GM21381 (cell line): ENCODE data around the gene CACNA1A.
"Not testable (repeated sequence)": the region's sequence is repeated elsewhere in the genome, so short reads cannot be mapped to it uniquely, and the experiment has no call there.

ENCODE experiments used
- ATAC-seq: cut with Tn5 transposase; IDR thresholded peaks from one replicate; pipeline ENCODE4 v1.9.1; 2021; ENCODE audit warnings: mild to moderate bottlenecking, moderate library complexity; ENCODE audit not compliant: unreplicated experiment

The CACNA1A gene

DNA sequence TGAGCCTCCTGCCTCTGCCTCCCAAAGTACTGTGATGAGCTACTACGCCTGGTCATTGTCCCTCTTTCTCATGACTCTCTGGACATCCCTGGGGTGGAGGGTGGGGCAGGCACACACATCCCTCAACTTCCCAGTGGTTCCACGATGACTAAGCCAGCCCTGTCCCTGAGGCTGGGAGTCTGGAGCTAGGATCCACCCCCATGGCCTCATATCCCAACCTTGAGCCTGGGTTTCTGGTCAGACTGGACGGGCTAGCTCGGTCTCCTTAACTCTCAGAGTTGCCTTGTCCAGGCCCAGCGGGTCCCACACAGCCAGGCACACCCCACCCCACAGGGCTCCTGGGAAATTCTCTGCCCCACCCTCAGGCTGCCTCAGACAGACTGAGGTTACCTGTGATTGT, 336.5 kb downstream of the CACNA1A start:
- no peak for ATAC-seq

DNA sequence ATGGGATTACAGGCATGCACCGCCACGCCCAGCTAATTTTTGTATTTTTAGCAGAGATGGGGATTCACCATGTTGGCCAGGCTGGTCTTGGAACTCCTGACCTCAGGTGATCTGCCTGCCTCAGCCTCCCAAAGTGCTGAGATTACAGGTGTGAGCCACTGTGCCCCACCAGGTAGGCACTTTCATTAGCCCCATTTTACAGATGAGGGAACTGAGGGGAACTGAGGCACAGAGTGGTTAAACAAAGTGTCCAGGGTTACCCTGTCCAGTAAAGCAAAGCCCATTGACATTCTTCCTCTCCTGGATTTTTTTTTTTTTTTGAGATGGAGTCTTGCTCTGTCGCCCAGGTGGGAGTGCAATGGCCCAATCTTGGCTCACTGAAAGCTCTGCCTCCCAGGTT, 340.1 kb downstream of the CACNA1A start:
- not testable (repeated sequence) for ATAC-seq

DNA sequence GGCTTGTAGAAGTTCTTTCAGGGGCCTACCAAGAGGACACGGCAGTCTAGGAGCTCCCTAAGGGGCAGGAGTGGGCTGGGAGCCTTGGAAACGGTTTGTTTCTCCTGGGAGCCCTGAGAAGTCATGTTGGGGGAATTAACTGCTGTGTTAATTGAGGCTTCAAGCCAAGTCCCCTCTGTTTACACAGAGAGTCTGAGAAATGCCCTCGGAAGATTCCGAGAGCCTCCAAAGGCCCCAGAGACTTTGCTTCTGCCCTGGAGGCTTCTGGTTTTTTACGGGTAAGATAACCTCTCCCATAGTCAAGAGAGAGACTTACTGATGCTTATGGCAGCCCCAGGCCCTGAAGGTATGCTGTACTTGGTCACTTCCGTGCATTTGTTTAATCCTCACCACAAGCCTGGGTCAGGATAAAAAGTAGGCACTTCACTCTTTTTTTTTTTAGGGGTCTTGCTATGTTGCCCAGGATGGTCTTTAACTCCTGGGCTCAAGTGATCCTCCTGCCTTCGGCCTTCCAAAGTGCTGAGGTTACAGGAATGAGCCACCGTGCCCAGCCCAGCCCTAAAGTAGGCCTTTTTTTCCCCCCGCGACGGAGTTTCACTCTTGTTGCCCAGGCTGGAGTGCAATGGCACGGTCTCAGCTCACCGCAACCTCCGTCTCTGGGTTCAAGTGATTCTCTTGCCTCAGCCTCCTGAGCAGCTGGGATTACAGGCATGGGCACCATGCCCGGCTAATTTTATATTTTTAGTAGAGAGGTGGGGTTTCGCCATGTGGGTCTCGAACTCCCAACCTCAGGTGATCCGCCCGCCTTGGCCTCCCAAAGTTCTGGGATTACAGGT, 340.9 kb downstream of the CACNA1A start:
- ATAC-seq: no peak

GRCh38 chr19:13164343-13165161, 341.7 kb downstream of the CACNA1A start:
- ATAC-seq: no peak

- no peak for ATAC-seq
Measured at GRCh38 chr19:13163609-13164342, 342.5 kb downstream of the CACNA1A start.

DNA sequence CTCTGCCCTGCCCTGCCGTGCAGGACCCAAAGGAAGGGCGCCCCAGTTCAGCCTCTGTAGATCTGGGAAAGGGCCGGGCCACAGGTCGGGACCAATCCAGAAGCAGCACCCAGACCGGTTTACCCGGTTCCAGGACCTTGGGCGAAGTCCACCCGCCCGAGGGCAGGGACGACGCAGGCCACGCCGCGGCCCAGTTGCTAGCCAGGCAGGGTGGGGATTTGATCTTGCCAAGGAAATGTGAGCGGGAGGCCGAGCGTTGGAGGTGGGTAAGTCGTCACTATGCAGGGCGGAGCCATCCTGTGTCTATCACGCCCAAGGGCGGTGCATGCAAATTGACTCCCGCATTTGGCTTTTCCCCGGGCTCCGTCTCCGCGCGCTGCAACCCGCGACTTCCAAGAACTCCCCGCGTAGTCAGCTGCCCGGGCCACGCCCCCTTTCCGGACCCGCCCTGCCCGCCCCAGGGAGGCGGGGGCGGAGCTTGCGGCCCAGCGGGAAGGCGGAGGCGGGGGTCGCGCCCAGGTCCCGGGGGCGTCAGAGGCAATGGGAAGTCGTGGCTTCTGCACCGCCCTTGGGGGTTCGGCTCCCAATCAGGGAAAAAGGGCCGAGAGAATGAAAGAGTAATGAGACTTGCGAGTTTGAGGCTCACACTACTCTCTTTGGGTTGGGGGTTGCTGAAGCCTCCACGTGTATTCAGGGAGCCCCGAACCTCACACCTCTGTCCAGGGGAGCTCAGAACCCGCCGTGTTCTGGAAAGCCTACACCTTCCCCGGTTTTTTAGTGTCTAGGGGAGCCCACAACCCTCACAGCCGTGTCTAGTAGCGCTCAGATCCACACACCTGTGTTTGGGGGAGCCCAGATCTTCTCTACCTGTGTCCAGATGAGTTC, 343.3 kb downstream of the CACNA1A start:
- ATAC-seq: peak; percentile 47

- ATAC-seq: no peak
Measured at GRCh38 chr19:13160557-13160956, 345.7 kb downstream of the CACNA1A start.

GRCh38 chr19:13159713-13160112, 346.6 kb downstream of the CACNA1A start:
- ATAC-seq: no peak
